Rectal smooth muscle tissue (tissue), 1 donor: ENCODE measurements around the gene PARD3B.

ENCODE experiments used
- H3K27ac ChIP-seq: one replicate; pipeline ENCODE4 v1.7.0; 2013; ENCODE audit warnings: low read depth, low read length, inconsistent platforms
- H3K27me3 ChIP-seq: one replicate; pipeline ENCODE4 v1.7.0; 2013; ENCODE audit warnings: low read length; ENCODE audit not compliant: control insufficient read depth, insufficient read depth
- H3K36me3 ChIP-seq: one replicate; pipeline ENCODE4 v1.7.0; 2013; ENCODE audit warnings: low read length; ENCODE audit not compliant: control insufficient read depth, insufficient read depth
- H3K4me1 ChIP-seq: one replicate; pipeline ENCODE4 v1.7.0; 2013; ENCODE audit warnings: low read length; ENCODE audit not compliant: control insufficient read depth, insufficient read depth
- H3K4me3 ChIP-seq: one replicate; pipeline ENCODE4 v1.7.0; 2013; ENCODE audit warnings: low read length
- H3K9ac ChIP-seq: one replicate; pipeline ENCODE4 v1.7.0; 2013; ENCODE audit warnings: low read length

Gene PARD3B

GRCh38 chr2:204982303-204982702 lies 437.0 kb downstream of the PARD3B start:
- Histone ChIP-seq H3K27me3 (no peaks in the 10 kb centered on the region), H3K9ac (no peak overlapping the region), H3K27ac (no peak overlapping the region), H3K4me1 (peaks cover 3% of the 10 kb centered on the region), H3K36me3 (no peaks in the 10 kb centered on the region), H3K4me3 (no peak overlapping the region)

DNA sequence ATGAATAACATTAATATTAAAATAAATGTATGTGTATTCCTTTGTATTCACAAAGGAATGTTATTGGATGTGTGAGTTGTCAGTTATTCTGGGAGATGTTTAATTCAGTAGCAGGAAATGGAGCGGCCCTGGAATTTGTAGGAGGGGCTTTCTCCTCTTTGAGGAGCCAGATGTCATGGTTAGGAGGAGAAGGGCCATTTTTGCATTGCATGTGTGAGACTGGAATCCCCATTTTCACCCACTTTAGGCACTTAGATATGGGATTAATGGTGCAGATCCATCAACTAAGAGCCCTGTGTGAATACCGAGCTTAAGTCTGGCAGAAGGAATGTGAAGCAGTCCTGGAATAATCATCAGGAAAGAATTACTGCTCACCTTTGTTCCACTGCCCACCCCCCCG lies 439.2 kb downstream of the PARD3B start:
- Histone ChIP-seq H3K36me3 (no peaks in the 10 kb centered on the region), H3K27me3 (no peaks in the 10 kb centered on the region), H3K4me3 (no peak overlapping the region), H3K9ac (no peak overlapping the region), H3K4me1 (peaks cover 3% of the 10 kb centered on the region), H3K27ac (no peak overlapping the region)

GRCh38 chr2:204986641-204987040 lies 441.4 kb downstream of the PARD3B start:
- H3K9ac ChIP-seq: no peak overlapping the region
- no peaks in the 10 kb centered on the region for H3K36me3 ChIP-seq
- no peak overlapping the region for H3K4me3 ChIP-seq
- no peaks in the 10 kb centered on the region for H3K27me3 ChIP-seq
- peaks cover 3% of the 10 kb centered on the region for H3K4me1 ChIP-seq
- H3K27ac ChIP-seq: no peak overlapping the region

DNA sequence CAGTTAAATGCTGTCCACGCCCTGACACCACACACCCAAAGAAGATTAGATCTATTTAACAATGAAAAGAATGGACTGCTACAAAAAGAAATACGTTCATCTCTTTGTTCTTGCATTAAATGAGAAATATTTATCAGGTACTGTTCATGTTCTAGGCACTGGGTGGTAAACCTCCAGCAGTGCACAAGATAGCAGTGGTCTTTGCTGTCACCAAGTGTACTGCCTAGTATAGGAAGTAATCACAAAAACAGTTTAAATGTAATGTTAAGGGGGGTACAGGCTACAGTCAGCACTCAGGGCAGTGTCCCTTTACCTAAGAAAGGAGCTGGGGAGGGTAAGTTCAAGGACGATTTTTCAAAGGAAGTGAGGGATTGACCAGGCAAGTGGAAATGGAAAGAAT lies 443.6 kb downstream of the PARD3B start:
- Histone ChIP-seq H3K27ac (no peak overlapping the region), H3K36me3 (no peaks in the 10 kb centered on the region), H3K4me3 (no peak overlapping the region), H3K4me1 (no peaks in the 10 kb centered on the region), H3K9ac (no peak overlapping the region), H3K27me3 (no peaks in the 10 kb centered on the region)

DNA sequence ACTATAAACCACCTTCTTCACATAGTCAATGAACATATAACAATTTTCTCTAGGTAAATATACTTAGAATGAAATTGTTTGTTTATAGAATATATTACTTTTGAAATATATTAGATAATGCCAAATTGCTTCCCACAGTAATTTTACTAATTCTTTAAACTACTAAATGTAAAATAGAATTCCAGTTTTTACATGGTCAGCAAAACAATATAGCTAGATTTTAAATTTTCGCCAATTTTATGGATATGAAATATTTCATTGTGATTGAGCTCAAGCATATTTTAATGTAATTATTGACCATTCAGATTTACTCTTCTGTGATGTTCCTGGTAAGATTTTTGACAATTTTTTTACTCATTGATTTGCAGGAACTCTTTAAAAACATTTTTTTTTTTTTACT lies 444.6 kb downstream of the PARD3B start:
- Histone ChIP-seq H3K9ac (no peak overlapping the region), H3K27ac (no peak overlapping the region), H3K27me3 (no peaks in the 10 kb centered on the region), H3K4me3 (no peak overlapping the region), H3K4me1 (no peaks in the 10 kb centered on the region), H3K36me3 (no peaks in the 10 kb centered on the region)

DNA sequence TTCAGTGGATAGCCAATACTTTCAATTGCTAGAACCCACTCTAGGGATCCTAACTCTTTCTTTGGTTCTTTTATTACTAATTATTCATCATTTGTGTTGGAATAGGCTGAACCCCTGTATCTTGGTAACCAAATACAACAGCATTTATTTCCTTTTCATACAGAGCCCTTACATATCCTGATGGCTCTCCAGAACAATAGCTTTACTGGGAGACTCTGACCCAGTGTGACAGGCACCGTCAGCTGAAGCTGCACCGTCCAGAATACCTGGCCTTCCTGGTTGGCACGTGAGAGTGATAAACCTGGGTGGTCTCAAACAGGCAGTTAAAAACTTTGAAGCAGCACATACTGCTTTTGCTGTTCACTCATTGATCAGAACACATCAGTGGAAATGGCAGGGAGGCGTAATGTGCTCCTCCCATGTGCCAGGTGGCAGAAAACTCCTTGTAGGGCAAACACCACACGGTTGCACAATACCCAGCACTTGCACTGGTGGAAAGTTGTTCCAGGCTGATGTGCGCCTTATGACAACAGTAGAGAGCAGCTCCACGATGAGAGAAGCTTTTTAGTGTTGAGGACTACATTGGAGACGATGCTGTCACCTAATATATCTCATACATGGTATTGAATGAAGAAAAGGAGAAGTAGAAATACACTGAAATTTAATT lies 456.2 kb downstream of the PARD3B start:
- H3K27me3 ChIP-seq: no peaks in the 10 kb centered on the region
- H3K4me1 ChIP-seq: no peaks in the 10 kb centered on the region
- no peak overlapping the region for H3K27ac ChIP-seq
- no peak overlapping the region for H3K9ac ChIP-seq
- no peaks in the 10 kb centered on the region for H3K36me3 ChIP-seq
- no peak overlapping the region for H3K4me3 ChIP-seq

DNA sequence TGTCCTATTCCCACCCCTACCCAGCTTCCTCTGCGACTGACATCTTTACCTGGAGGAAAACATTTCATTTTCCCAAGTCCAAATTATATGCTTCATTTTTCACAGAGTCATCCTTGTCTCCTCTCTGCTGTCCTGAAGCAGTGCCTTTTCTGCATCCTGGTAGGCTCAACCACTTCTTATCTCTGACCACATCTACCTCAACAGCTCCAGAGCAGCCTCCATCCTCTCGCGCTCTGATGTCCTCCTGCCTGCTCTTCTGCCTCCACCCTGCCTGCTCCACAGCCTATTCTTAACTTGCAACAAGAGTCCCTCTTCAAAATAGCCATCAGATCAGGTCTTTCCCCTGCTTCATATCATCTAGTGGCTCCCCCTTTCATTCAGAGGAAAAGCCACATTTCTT lies 457.1 kb downstream of the PARD3B start:
- H3K4me3 ChIP-seq: no peak overlapping the region
- H3K36me3 ChIP-seq: no peaks in the 10 kb centered on the region
- no peak overlapping the region for H3K27ac ChIP-seq
- H3K27me3 ChIP-seq: no peaks in the 10 kb centered on the region
- no peaks in the 10 kb centered on the region for H3K4me1 ChIP-seq
- no peak overlapping the region for H3K9ac ChIP-seq

- H3K9ac ChIP-seq: no peak overlapping the region
- no peaks in the 10 kb centered on the region for H3K36me3 ChIP-seq
- H3K4me3 ChIP-seq: no peak overlapping the region
- H3K4me1 ChIP-seq: no peaks in the 10 kb centered on the region
- no peak overlapping the region for H3K27ac ChIP-seq
- no peaks in the 10 kb centered on the region for H3K27me3 ChIP-seq
Measured at GRCh38 chr2:205003288-205003687, 458.0 kb downstream of the PARD3B start.

GRCh38 chr2:205010196-205010595 lies 464.9 kb downstream of the PARD3B start:
- no peak overlapping the region for H3K4me3 ChIP-seq
- no peaks in the 10 kb centered on the region for H3K27me3 ChIP-seq
- H3K36me3 ChIP-seq: no peaks in the 10 kb centered on the region
- H3K9ac ChIP-seq: no peak overlapping the region
- no peak overlapping the region for H3K27ac ChIP-seq
- H3K4me1 ChIP-seq: peaks cover 5% of the 10 kb centered on the region

- Histone ChIP-seq H3K27me3 (no peaks in the 10 kb centered on the region), H3K9ac (no peak overlapping the region), H3K36me3 (no peaks in the 10 kb centered on the region), H3K27ac (no peak overlapping the region), H3K4me3 (no peak overlapping the region), H3K4me1 (peaks cover 5% of the 10 kb centered on the region)
Measured at GRCh38 chr2:205011031-205011430, 465.8 kb downstream of the PARD3B start.

- H3K9ac ChIP-seq: no peak overlapping the region
- H3K27me3 ChIP-seq: no peaks in the 10 kb centered on the region
Measured at GRCh38 chr2:205012961-205013360, 467.7 kb downstream of the PARD3B start.

DNA sequence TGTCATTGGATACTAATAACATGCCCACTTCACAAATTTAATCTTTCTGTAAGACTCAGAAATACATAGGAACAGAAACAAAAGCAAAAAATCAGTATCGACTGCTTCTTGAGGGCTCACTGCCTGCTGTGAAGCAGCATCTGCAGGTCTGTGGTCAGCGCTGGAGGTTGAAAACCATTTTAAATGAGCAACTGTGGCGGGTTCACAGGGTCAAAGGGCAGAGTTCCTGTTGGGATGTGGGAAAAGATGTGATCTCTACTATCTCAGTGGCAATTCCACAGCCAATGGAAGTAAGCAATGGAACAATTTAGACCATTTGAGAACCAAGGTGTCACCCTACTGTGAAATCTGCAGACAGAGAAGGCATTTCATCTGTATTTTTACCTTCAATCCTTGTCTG lies 468.3 kb downstream of the PARD3B start:
- H3K4me1 ChIP-seq: peaks cover 8% of the 10 kb centered on the region
- H3K4me3 ChIP-seq: no peak overlapping the region
- no peak overlapping the region for H3K27ac ChIP-seq
- no peaks in the 10 kb centered on the region for H3K27me3 ChIP-seq
- no peak overlapping the region for H3K9ac ChIP-seq
- H3K36me3 ChIP-seq: no peaks in the 10 kb centered on the region

More at GRCh38 chr2:205012961-205013360, 467.7 kb downstream of the PARD3B start:
- no peak overlapping the region for H3K27ac ChIP-seq
- H3K4me3 ChIP-seq: no peak overlapping the region
- peaks cover 7% of the 10 kb centered on the region for H3K4me1 ChIP-seq
- H3K36me3 ChIP-seq: no peaks in the 10 kb centered on the region

- no peaks in the 10 kb centered on the region for H3K36me3 ChIP-seq
Measured at GRCh38 chr2:205014201-205014600, 468.9 kb downstream of the PARD3B start.

More at GRCh38 chr2:205014201-205014600, 468.9 kb downstream of the PARD3B start:
- peaks cover 8% of the 10 kb centered on the region for H3K4me1 ChIP-seq
- H3K27ac ChIP-seq: no peak overlapping the region
- H3K27me3 ChIP-seq: no peaks in the 10 kb centered on the region
- H3K9ac ChIP-seq: no peak overlapping the region
- H3K4me3 ChIP-seq: no peak overlapping the region
